Measurements from ENCODE around the gene TMEM87B.

TMEM87B gene

GRCh38 chr2:112150447-112150846, 95.4 kb downstream of the TMEM87B start:
- DNase-seq: no peak

DNA sequence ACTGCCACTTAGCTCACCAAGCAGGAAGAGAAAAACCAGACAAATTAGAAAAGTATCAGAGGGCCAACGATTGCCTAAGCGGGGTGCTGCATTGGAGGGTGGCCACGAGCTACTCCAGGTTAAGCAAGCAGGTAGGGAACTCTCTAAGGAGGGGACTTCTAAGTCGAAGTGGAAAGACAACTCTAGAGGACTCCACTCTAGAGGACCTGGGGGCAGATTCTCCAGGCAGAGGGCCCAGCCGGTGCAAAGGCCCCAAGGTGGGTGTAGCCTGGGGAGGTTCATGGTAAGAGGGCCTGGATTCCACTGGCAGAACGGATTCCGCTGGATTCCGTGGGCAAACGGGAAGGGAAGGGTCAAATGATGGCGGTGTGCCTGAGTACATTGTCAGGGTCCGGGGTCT, 95.8 kb downstream of the TMEM87B start:
- DNase-seq: no peak

- no peak for DNase-seq
Observed at GRCh38 chr2:112151271-112151670, 96.2 kb downstream of the TMEM87B start.

DNA sequence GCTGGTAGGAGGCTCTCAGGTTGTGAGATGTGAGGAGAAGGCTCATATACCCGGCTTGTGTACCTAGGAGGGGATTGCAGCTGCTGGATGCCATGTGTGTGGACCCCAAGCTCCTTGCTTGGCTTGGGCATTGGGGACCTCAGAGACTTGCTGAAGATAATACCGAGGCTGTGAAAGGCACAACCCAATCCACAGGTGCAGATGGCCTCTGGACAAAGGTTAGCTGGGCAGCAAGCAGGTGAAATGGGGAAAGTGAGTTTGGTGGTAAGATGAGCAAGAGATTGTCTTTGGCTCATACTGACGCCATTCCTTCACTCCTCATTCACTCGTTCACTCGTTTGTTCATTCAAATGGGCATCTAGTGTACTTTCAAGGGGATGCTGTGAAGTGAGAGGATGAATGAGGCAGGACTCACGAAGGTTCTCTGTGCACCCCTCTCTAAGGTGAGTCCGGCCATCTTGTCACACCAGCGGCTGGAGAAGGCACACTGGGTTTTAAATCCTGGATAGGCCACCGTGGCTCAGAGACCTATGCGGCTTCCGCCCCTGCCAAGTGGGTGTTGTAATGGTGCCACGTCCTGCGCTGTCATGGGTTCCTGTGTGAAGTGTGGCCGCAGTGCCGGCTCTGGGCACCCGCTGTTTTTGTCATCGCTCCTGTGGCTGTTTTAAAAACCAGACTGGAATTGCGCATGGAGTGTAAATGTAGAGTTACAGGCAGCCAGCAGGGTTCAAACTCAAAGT, 96.8 kb downstream of the TMEM87B start:
- no peak for DNase-seq

DNA sequence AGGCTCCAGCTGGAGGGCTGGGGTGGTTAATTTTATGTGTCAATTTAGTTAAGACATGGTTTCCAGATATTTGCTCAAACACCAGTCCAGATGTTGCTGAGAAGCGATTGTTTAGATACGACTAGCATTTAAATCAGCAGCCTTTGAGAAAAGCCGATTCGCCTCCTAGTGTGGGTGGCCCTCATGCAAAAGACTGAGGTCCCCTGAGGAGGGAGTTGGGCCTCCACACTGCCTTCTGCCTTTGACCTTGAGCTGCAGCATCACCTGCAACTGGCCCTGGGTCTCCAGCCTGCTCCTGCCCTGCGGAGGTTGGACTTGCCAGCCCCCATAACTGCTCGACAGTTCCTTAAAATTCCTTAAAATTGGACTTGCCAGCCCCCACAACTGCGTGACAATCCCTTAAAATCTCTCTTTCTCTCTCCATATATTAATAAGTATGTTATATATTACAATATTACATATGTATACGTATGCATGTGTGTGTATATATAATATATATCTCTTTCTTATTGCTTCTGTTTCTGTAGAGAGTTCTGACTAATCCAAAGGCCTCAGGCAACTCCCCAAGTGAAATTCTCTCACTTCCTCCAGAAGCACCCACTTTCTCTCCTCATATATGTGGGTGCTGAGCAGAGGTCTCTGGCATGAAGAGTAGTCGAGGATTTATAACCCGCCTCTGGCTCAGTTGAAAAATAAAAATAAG, 97.6 kb downstream of the TMEM87B start:
- no peak for DNase-seq

DNA sequence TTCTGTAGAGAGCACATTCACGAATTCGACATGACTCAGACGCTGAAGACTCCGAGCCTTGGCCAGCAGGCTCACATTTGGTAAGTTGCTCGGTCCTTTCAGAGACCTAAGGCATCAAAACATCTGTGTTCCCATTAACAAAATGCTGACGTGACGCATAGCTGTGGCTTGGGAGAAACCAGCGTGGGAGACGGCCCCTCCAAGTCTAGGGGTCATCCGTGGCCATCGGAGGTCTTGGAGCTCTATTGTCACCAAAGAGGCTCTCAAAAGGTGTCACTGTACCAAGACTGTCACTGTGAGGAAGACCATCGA, 98.1 kb downstream of the TMEM87B start:
- DNase-seq: no peak

DNA sequence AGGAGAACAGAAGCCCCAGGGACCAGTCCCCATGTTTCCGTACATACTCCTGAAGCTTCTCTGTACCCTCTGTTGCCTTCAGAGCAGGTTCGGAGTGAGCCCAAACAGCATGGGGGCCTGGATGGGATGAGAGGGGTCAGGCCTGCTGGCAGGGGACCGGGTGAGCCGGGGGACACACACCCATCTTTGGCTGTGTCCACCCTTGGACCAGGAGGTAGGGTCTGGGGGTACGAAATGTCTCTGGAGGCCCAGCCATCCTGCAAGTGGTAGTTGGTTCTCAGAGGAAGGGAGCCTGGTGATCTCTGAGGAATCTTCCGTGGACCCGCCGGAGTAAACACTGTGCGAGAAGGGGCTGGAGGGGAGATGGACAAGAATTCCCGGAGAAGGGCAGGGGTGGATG, 98.4 kb downstream of the TMEM87B start:
- no peak for DNase-seq

GRCh38 chr2:112154246-112155117, 99.4 kb downstream of the TMEM87B start:
- no peak for DNase-seq

- no peak for DNase-seq
Observed at GRCh38 chr2:112155331-112156151, 100.5 kb downstream of the TMEM87B start.

DNA sequence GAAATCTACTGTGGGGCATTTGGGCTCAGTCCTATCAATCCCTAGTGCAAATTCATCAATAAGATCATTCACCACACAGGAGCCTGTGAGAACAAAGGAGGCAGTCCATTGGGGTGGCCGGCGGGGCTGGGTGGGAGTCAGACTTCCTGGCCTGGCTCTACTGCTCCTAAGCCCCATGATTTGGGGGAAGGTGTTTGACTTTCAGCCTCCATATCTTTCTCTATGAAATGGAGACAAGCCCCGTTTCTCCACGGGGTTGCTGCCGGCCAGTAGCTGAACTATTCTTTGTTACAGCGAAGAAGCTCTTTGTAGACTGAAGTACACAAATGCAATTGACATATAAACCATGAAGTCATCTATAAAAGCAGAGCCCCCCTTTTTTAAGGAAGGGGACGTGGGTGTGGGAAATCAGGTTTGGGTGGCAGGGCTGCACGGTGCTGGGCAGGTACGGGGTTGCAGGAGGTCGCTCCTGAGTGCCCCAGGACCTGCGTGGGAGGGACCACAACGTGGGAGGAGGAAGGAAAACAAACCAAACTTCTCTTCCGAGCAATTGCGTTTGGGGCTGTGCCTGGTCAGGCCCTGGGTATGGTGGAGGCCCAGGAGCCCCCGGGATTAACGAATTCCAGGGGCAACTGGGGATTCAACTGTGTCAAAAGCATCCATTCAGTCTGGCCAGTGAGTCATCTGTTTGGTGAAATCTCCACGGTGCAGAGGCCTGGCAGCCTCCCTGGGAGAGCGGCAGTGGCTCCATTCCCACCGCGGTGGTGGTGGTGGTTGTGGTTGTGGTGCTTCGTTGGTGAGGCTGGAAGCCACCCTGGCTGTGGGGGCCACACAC, 101.3 kb downstream of the TMEM87B start:
- no peak for DNase-seq

DNA sequence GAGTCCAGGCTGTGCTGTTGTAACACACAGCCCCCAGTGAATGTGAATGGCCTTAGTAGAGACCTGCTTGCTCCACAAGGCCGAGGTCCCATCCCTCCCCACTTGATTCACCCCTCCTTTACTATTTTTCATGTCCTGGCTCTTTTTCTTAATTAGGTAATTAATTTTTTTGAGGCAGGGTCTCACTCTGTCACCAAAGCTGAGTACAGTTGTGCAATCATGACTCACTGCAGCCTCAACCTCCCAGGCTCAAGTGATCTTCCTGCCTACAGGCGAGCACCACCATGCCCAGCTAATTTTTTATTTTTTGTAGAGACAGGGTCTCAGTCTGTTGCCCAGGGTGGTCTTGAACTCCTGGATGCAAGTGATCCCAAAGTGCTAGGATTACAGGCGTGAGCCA, 102.4 kb downstream of the TMEM87B start:
- DNase-seq: no peak

- no peak for DNase-seq
Observed at GRCh38 chr2:112159454-112159921, 104.4 kb downstream of the TMEM87B start.

GRCh38 chr2:112160283-112161250, 105.5 kb downstream of the TMEM87B start:
- no peak for DNase-seq

GRCh38 chr2:112161431-112162145, 106.5 kb downstream of the TMEM87B start:
- DNase-seq: no peak

GRCh38 chr2:112162341-112162740, 107.3 kb downstream of the TMEM87B start:
- no peak for DNase-seq

DNA sequence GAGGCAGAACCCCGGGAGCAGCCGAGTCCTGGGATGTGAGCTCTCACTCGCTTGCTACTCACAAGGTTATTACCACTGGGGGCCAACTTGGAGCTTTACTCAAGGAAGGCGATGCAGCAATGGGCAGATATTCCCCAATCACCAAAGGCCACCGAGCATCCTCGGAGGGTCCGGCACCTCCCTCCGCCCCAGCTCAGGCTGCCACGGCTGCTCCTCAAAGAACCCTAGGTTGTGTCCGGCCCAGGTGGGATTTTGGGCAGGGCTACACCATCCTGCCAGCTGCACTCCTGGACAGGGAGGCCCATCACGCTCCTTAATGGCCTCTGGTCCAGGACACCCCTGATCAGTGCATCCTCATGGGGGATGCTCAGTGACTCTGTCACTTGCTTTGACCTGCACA, 107.9 kb downstream of the TMEM87B start:
- DNase-seq: no peak

DNA sequence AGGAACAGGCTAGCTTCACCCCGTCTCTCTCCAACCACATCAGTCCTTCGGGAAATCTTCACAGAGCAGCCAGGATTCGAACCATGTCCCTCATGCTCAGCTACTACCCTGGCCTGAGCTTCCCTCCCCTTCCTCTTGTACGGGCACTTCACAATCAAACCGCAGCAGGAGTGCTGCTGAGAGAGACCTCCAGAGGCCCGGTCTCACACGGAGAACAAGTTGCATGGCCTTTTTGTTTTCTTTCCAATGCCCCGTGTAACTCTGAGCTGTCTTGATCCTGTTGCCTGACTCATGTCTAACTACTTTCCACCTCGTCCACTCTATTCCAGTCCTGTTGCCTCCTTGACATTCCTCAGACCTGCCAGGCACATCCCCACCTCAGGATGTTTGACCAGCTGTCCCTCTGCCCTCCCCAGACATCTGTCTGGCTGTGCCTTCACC, 108.5 kb downstream of the TMEM87B start:
- no peak for DNase-seq

DNA sequence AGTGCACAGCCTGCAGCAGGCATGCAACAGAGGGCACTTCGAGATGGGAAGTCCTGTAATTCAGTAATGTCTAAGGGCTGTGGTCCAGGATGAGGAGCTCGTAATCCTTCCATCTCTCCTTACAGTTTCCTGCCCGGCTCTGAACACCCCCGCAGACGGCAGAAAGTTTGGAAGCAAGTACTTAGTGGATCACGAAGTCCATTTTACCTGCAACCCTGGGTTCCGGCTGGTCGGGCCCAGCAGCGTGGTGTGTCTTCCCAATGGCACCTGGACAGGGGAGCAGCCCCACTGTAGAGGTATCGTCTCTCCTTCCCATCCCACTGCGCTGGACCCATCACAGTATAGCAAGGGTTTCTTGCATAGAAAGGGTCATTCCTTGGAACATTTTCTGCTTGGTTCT, 109.8 kb downstream of the TMEM87B start:
- no peak for DNase-seq

All from hypothalamus (tissue), 51 donors.